ENCODE data around the gene SOX21. TPM values are rescaled to one million over a fixed set of nuclear protein-coding genes. Genes with fewer than 3 reads are reported as not detected.

The SOX21 gene
- total RNA-seq, 1 donor from 2014 or later = 61.1 TPM

DNA sequence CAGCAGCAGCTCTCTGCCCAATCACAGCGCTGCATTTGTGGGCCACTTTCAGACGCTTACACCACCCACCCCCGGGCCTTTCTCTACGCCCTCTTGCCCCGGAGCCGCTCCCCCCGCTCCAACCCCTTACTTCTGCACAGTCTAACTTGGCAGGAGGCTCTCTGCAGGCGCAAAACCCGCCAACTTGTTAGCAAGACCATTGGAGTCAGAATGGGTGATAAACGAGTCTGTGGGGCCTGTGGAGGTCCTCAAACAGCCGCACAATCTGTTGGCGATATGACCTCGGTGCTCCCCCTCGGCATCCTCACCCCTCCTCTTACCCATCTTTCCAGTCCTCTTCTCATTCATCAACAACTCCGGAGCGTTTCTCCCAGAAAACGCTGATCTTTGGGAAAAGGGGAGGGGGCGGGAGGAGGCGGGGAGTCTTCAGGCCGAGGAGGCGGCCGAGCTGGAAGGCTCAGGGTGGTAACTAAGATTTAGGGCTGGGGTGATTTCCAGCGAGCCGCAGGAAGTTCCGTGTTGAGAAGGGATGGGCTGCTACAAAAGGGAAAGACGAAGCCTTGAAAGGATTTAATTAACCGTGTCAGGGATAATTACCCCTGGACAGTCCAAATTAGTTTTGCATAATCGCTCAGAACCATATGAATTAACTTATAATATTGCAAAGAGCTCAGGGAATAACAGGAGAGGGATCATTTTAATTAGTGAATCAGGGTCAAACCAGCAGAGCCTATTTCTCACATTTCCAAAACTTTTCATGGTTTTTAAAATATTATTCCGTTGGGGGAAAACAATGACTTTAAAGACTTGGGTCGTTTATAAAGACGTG is 4.1 kb downstream of the SOX21 start:
- H3K27ac Mint-ChIP-seq = peak overlapping the region; percentile 93
- H3K27me3 Mint-ChIP-seq = peaks cover 62% of the 10 kb centered on the region
- TF ChIP-seq, protein P1, sequence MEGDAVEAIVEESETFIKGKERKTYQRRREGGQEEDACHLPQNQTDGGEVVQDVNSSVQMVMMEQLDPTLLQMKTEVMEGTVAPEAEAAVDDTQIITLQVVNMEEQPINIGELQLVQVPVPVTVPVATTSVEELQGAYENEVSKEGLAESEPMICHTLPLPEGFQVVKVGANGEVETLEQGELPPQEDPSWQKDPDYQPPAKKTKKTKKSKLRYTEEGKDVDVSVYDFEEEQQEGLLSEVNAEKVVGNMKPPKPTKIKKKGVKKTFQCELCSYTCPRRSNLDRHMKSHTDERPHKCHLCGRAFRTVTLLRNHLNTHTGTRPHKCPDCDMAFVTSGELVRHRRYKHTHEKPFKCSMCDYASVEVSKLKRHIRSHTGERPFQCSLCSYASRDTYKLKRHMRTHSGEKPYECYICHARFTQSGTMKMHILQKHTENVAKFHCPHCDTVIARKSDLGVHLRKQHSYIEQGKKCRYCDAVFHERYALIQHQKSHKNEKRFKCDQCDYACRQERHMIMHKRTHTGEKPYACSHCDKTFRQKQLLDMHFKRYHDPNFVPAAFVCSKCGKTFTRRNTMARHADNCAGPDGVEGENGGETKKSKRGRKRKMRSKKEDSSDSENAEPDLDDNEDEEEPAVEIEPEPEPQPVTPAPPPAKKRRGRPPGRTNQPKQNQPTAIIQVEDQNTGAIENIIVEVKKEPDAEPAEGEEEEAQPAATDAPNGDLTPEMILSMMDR (IDR thresholded peaks at IDR 0.05; ENCODE audit: unreplicated experiment) = no peak
- peak overlapping the region; percentile 63 for H3K4me3 Mint-ChIP-seq (ENCODE audit: low read depth)
- DNase-seq (ENCODE audit: low spot score, unreplicated experiment) = no peak
- H3K36me3 Mint-ChIP-seq (ENCODE audit: insufficient read depth) = peaks cover 4% of the 10 kb centered on the region
- H3K4me1 Mint-ChIP-seq (ENCODE audit: low read depth) = peaks cover 33% of the 10 kb centered on the region
- no peaks in the 10 kb centered on the region for H3K9me3 Mint-ChIP-seq (ENCODE audit: low read depth)

- Mint-ChIP-seq H3K27ac (peak overlapping the region; percentile 93), H3K27me3 (peaks cover 69% of the 10 kb centered on the region), H3K4me3 (ENCODE audit: low read depth) (peak overlapping the region; percentile 63), H3K36me3 (ENCODE audit: insufficient read depth) (peaks cover 4% of the 10 kb centered on the region), H3K9me3 (ENCODE audit: low read depth) (no peaks in the 10 kb centered on the region), H3K4me1 (ENCODE audit: low read depth) (peaks cover 33% of the 10 kb centered on the region)
- TF ChIP-seq, protein P1 (IDR thresholded peaks at IDR 0.05; ENCODE audit: unreplicated experiment) = no peak
- DNase-seq (ENCODE audit: low spot score, unreplicated experiment) = no peak
Observed at GRCh38 chr13:94707400-94708021, 4.8 kb downstream of the SOX21 start.

DNA sequence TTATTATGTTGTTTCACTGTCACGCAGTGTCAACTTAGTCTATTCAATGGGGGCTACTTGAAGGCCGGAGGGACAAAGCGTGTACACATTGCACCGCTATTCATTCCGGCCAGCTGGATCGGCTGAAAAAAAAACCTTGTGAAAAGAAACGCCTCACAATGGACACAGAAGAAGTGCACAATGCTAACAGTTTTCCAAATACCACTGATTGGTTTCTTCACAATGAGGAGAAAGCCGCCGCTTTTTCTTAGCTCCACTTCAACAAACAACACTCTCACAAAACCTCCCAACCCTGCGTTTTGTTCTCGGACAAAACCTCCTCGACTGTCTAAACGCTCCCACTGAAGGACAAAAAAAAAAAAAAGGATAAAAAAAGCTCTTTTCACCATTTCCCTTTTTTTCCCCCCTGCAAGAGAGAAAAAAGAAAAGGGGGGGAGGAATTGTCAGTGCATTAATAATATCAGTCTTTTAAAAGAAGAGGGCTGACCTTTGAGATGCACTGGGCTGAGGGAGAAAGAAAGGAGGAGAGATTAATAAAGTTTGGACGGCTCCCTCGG is 5.4 kb downstream of the SOX21 start:
- TF ChIP-seq, protein P1 (IDR thresholded peaks at IDR 0.05; ENCODE audit: unreplicated experiment) = no peak
- DNase-seq (ENCODE audit: low spot score, unreplicated experiment) = no peak
- H3K4me1 Mint-ChIP-seq (ENCODE audit: low read depth) = peaks cover 35% of the 10 kb centered on the region
- peaks cover 4% of the 10 kb centered on the region for H3K36me3 Mint-ChIP-seq (ENCODE audit: insufficient read depth)
- no peaks in the 10 kb centered on the region for H3K9me3 Mint-ChIP-seq (ENCODE audit: low read depth)
- H3K27me3 Mint-ChIP-seq = peaks cover 75% of the 10 kb centered on the region
- H3K4me3 Mint-ChIP-seq (ENCODE audit: low read depth) = peak overlapping the region; percentile 63
- peak overlapping the region; percentile 44 for H3K27ac Mint-ChIP-seq

GRCh38 chr13:94706101-94706842 is 6.1 kb downstream of the SOX21 start:
- Mint-ChIP-seq H3K27me3 (peaks cover 81% of the 10 kb centered on the region), H3K27ac (peak overlapping the region; percentile 44), H3K4me1 (ENCODE audit: low read depth) (peaks cover 35% of the 10 kb centered on the region), H3K9me3 (ENCODE audit: low read depth) (no peaks in the 10 kb centered on the region), H3K36me3 (ENCODE audit: insufficient read depth) (peaks cover 4% of the 10 kb centered on the region), H3K4me3 (ENCODE audit: low read depth) (no peak overlapping the region)
- TF ChIP-seq, protein P1 (IDR thresholded peaks at IDR 0.05; ENCODE audit: unreplicated experiment) = no peak
- no peak for DNase-seq (ENCODE audit: low spot score, unreplicated experiment)
